ENCODE data around the gene STX11.

- TF ChIP-seq CTCF (IDR thresholded peaks at IDR 0.05; ENCODE audit: insufficient read depth, low read length, poor library complexity, severe bottlenecking): no peak
- TF ChIP-seq EZH2phosphoT487 (conservative IDR thresholded peaks at IDR 0.05; ENCODE audit: low read length): no peak
Measured at GRCh38 chr6:144141470-144141869, 8.8 kb upstream of the STX11 start.

Measured in SU-DHL-6 (cell line).